Measurements from ENCODE around the gene BBS7.

Gene BBS7

DNA sequence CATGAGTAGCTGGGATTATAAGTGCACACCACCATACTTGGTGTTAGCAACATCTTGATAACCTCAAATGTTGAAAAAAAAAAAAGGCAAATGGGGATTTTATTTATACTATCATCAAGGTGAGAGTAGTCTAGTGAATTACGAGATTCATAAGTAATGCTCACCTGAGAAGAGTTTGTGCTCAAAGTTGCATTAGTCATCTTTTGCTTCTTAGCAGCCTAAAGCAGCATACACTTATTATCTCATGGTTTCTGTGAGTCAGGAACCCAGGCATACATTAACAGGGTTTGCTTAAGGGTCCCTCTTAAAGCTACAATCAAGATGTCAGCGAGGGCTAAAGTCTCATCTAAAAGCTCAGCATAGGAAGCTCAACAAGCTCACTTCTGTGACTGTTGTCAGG lies 77.3 kb downstream of the BBS7 start:
- no peak for DNase-seq (ENCODE audit: extremely low read depth in 1 of 2, low read depth in 1 of 2)

DNA sequence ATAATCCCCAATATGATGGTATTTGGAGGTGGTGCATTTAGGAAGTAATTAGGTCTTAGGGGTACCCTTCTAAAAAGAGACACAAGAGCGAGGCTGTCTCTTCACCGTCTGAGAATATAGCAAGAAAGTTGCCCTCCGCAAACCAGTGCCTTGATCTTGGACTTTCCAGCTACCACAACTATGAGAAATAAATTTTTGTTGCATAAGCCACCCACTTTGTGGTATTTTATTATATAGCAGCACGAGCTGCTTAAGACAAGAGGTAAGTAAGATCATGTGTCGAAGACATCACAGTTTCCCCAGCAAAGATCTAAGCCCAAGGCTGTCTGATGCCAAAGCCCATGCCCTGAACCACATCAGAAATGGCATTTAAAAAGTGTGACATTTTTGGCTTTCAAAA lies 78.8 kb downstream of the BBS7 start:
- DNase-seq (ENCODE audit: extremely low read depth in 1 of 2, low read depth in 1 of 2), result no peak

DNA sequence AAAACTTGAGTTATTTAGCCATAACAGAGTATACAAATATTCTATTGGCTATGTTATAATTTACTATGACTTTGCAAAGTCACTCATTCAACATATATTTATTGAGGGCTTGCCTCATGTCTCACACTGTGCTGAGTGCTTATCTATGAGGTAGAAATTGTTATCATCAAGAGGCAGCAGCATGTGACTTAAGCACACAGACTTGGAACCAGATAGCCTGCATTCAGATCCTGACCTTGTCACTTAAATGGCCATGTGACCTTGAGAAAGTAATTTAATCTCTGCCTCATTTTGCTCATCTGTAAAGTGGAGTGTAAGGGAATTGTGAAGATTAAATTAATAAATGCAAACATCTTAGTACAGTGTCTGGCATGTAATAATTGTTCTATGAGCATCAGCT lies 79.3 kb downstream of the BBS7 start:
- DNase-seq (ENCODE audit: extremely low read depth in 1 of 2, low read depth in 1 of 2), result no peak

DNA sequence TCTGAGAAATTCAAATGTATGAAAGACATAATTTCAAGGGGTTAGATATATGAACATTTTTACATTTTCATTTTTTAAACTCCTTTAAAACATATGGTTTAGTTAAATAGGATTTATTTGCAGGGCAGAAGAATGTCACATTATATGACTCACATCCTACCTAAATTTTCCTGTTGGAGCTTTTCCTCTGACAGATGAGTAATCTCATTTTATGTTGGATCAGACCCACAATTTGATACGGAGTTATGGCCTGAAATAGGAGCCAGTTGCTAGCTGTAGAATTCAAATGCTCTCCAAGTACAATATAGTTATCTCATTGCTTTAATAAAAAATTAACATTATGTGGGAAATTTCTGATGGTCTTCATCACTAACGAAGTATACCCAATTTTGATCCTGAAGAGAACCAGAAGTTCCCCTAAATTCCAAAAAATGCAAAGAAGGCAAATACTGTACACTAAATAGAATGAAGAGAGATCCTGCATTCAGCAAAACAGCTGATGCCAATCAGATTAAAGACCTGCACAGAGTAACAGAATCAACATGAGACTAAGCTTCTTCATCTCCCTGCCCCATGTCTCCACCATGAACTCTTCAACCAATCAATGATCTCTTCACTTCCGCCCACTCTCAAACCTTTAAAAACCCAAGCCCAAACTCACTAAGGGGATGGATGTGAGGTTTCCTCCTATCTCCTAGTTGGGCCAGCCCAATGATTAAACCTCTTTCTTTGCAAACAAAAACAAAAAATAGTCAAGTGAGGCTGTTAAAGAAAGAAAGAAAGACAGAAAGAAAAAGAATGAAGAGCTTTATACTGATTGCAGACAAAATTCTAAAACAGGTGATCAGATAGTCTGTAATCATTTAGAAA lies 80.1 kb downstream of the BBS7 start:
- no peak for DNase-seq (ENCODE audit: extremely low read depth in 1 of 2, low read depth in 1 of 2)

DNA sequence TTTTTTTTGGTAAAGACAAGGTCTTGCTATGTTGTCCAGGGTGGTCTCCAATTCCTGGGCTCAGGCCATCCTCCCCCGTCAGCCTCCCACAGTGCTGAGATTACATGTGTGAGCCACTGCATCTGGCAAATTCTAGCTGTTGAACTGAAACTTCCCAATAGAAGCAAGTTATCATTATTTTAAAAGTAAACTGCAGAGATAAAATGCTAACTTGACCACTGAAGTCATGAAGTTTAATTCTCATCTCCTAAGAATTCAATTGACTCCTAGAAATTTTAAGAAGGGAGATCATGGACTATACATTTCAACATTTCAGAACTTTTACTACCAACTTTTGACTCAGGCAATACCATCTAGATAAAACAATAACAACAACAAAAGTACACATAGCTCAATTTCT lies 80.8 kb downstream of the BBS7 start:
- no peak for DNase-seq (ENCODE audit: extremely low read depth in 1 of 2, low read depth in 1 of 2)

DNA sequence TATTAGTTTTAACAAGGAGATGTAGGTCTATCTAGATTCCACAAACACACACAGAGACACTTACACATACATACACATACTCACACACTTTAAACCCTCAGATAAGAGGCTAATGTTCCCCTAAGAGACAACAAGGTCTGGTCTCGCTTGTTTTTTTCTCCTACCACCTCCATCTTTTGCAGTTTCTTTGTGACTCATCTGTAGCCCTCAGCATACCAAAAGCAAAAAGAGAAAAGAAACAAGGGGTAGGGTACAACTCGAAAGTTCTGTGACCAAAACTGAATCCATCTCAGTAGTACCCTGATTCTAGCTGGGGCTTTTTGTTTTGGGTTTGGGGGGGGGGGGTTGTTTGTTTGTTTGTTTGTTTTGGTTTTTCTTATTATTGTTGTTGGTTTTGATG lies 81.4 kb downstream of the BBS7 start:
- DNase-seq (ENCODE audit: extremely low read depth in 1 of 2, low read depth in 1 of 2), result no peak

DNA sequence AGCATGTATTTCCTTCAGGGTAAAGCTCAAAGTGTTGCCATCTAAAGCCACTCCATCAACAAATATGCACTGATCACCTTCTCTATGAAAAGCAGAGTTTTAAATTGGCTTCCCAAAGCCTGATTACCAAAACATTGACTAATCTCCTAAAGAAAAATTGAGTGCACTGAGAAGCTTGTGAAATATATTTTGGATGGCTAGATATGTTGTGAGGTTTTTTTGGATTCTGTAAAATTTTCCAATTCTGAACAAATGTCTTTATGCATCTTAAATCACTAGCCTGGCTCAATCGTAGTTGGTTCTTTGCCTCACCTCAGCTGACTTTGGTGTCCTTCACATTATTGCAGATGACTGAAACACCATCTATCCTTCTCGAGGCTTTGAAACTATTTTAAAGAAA lies 84.1 kb downstream of the BBS7 start:
- DNase-seq (ENCODE audit: extremely low read depth in 1 of 2, low read depth in 1 of 2), result no peak

DNA sequence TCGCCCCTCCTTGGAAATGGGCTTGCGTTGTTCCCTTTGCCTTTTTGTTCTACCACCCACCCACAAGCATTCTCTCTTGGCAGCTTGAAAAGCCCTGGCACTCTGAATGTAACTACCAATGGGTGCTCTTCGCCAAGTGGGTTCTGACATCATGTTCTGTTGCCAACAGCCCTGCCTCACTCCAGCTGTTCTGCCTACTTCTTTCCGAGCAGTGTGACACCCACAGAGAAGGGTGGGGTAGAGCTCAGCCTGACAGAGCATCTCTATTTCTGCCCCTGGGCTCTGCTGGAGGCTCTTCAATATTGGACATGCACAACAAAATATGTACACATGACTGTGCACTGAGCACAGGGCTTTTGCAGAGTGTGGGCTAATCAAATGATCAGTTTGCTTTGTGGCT lies 84.8 kb downstream of the BBS7 start:
- DNase-seq (ENCODE audit: extremely low read depth in 1 of 2, low read depth in 1 of 2), result no peak

DNA sequence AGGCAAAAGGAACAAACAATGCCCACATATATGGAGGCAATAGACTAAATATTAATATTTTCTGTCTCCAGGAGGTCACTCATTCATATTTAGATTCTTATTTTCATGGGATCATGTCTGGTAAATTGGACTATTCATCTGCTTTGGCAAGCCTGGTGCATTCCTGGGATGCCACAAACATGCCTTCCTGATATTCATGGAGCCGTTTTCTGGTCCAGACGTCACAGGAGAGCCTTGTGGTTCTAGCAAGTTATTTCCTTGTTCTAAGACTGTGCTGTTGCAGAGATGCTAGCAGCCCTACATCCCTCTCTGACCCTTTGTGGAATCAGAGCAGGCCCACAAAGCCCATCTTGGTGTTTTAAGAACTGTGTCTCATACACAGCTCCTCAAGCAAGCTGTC lies 85.3 kb downstream of the BBS7 start:
- DNase-seq (ENCODE audit: extremely low read depth in 1 of 2, low read depth in 1 of 2), result no peak

DNA sequence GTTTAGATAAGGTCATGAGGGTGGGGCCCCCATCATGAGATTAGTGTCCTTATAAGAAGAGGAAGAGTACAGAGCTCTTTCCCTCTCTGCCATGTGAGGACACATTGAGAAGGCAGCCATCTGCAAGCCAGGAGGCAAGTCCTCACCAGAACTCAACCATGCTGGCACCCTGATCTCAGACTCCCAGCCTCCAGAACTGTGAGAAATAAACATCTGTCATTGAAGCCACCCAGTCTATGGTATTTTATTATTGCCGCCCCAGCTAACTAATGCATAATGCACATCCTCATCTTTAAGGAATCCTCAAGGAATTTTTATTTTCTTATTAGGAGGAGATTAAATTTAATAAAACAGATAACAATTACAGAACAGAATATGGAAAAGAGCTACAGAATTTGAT lies 85.9 kb downstream of the BBS7 start:
- no peak for DNase-seq (ENCODE audit: extremely low read depth in 1 of 2, low read depth in 1 of 2)

DNA sequence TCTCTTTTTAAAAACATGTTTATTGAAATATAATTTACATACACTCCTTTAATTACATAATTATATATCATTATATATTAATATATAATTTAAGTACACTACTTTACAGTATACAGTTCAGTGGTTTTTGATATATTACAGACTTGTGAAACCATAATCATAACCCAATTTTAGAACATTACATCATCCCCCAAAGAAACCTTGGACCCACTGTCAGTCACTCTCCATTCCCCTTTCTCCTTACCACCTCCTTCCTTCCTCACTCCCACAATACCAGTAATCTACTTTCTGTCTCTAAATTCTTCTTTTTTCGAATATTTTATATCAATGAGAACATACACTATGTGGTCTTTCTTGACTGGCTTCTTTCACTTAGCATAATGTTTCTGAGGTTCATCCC lies 87.1 kb downstream of the BBS7 start:
- no peak for DNase-seq (ENCODE audit: extremely low read depth in 1 of 2, low read depth in 1 of 2)

DNA sequence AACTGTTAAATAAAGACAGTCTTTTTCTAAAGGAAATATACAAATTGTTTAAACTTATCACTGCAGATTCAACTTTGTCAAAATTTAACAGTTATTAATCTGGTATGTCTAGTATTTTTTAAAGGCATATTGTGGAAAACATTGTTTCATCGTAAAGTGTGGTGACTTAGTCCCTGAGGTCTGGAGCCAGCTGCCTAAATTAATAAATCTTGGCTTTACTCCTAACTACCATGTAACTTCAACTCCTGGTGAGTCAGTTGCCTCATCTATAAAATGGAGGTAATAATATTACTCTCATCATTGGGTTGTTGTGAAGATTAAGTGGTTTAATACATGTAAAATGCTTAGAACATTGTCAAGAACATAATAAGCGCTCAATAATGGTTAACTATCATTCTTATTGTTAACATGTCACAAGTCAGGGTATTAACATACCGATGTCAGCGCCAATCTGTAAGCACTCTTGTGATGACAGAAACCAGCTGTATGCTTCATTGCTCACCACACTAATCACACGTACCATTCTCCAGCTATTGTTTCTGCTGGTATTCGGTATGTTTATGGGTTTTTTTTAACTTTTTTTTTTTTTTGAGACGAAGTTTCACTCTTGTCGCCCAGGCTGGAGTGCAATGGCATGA lies 91.2 kb downstream of the BBS7 start:
- no peak for DNase-seq (ENCODE audit: extremely low read depth in 1 of 2, low read depth in 1 of 2)

DNA sequence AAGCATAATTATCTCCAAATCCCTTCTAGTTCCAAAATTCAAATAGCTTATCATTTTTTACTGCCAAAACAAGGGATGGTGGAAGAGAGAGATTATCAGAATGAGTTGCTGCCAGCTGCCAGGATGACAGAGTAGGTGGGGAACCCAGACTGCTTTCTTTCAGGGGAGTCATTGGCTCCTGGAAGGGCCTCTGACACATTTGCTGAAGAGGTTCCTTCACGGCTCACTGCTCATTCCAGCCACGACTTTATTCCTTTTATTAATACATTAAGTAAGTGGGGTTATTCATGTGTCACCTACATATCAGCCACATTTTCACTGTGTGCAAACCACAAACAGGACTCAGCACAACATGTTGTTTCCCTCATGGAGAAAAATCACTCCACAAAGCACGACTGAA lies 92.6 kb downstream of the BBS7 start:
- no peak for DNase-seq (ENCODE audit: extremely low read depth in 1 of 2, low read depth in 1 of 2)

DNA sequence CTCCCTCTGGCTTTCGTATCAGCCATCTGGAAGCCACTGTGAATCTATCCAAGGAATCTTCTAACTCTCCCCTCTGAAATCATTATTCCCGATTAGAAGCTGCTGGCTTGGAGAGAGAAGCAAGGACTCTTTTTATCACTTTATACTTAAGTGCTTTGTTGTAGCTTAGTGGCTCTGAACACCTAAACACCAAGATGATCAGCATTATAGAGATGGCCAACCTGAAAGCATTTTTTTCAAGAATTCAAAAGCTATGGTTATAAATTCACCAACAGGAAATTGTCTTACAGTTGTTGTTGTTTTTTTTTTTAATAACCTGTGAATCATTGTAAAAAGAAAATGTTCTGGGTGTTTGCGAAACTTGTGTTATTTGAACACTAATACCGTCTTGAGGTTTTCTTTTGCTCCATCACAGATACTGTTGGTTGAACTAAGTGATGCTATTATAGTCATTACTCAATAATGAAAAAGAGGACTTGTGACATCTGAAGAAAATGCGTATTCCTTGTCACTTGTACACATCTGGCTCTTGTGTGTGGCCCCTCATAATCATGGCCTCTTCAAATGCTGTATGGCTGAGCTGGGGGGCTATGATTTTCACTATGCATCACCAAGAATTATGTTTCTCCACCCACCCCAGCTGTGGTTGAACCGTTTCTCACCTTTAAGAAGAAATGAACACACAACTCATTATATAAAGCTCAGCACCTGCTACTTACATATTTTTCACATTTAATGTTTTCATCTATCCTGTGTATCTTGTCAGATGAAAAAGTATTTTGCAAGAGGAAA lies 93.5 kb downstream of the BBS7 start:
- DNase-seq (ENCODE audit: extremely low read depth in 1 of 2, low read depth in 1 of 2), result no peak

Data from stimulated activated CD8-positive, alpha-beta memory T cell treated with anti-CD3 and anti-CD28 coated beads, Interleukin-7, amount 100 ng/mL, for 48 hours (primary cell).